ENCODE results near the gene TAOK1. TPM values are rescaled to one million over a fixed set of nuclear protein-coding genes. Genes with fewer than 3 reads are reported as not detected.
"Not testable (repeated sequence)": the region's sequence is repeated elsewhere in the genome, so short reads cannot be mapped to it uniquely, and the experiment has no call there.

Gene TAOK1
- 23.4 TPM for total RNA-seq

DNA sequence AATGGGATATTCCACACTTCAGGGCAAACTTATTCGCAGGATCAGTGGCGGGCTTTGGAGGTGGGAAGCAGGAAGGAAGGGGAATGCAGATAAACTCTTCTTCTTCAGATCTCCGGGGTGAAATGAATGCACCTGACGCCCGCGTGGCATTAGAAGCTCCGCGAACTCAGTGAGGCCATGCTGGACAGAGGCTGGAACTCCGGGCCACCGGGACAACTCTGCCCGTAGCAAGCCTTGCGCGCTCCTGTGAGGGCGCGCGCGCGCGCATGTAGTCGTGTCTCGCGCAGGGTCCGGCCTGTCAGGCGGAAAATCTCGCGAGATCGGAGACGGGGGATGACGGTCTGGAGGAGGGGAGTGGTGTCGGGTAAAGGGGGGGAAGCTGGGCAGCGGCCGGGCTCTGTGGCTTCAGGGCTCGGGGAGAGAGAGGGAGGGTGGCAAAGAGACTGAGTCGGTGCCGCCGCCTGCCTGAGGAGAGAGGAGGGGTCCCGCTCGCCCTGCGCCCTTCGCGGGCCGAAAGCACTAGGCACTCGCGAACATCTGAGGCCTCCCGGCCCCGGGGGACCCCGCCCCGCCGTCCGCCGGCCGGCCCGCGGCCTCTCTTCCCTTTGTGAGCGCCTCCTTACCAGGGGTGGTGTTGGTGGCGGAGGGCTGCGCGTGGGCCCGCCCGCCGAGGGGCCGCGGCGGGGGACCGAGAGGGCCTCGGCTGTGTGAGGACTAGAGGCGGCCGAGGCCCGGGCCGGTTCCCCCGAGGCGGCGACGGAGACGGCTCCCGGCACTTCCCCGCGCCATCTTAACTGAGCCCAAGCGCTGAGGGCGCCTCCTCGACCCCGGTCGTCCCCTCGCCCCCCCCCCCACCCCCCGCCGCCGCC lies at the start of gene TAOK1:
Gene TAOK1, plus strand, starts transcription at position 382 of the 869 bp plus-strand sequence. CDS start 61,186 bp downstream, outside the sequence.
- Histone ChIP-seq H3K27me3 (ENCODE audit: insufficient read depth, low read length) (no peaks in the 10 kb centered on the region), H3K4me3 (ENCODE audit: low read length) (peak within 1 kb of the TSS; percentile 88), H3K9me3 (ENCODE audit: low read depth, low read length) (no peaks in the 10 kb centered on the region), H3K4me1 (ENCODE audit: insufficient read depth, low read length) (peaks cover 19% of the 10 kb centered on the region)

DNA sequence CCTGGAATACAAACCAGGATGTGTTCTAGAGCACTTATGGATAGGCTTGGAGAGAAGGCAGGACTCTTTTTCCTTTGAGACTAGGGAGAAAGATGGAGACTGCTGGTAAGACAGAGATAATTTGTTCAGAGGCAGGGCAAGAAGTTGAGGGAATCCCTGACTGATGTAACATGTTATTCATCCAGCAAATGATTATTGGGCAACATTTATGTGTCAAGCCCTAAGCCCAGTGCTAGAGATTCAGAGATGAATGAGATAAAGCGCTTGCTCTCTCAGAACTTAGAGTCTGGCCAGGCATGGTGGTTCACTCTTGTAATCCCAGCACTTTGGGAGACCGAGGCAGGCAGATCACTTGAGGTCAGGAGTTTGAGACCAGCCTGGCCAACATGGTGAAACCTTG lies 48.4 kb upstream of the TAOK1 start:
- Histone ChIP-seq H3K4me1 (ENCODE audit: insufficient read depth, low read length) (peaks cover 12% of the 10 kb centered on the region), H3K4me3 (ENCODE audit: low read length) (no peak overlapping the region), H3K27me3 (ENCODE audit: insufficient read depth, low read length) (no peaks in the 10 kb centered on the region), H3K9me3 (ENCODE audit: low read depth, low read length) (no peaks in the 10 kb centered on the region)

DNA sequence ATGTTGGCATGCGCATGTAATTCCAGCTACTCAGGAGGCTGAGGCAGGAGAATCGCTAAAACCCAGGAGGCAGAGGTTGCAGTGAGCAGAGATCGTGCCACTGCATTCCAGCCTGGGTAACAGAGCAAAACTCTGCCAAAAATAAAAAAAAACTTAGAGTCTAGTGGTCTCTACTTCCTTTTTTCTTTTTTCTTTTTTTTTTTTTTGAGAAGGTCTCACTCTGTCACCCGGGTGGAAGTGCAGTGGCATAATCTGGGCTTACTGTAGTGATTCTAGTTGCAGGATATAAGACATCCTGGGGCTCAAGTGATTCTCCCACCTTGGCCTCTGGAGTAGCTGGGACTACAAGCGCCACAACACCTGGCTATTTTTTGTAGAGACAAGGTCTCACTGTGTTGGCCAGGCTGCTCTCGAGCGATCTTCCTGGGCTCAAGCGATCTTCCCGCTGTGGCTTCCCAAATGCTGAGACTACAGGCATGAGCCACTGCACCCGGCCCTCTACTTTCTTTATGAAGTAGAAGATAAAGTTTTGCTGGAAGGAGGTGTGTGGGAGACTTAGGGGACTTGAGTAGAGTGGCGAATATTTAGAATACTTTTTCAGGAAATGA lies 47.9 kb upstream of the TAOK1 start:
- no peaks in the 10 kb centered on the region for H3K27me3 ChIP-seq (ENCODE audit: insufficient read depth, low read length)
- H3K9me3 ChIP-seq (ENCODE audit: low read depth, low read length), result no peaks in the 10 kb centered on the region
- peaks cover 12% of the 10 kb centered on the region for H3K4me1 ChIP-seq (ENCODE audit: insufficient read depth, low read length)
- no peak overlapping the region for H3K4me3 ChIP-seq (ENCODE audit: low read length)

DNA sequence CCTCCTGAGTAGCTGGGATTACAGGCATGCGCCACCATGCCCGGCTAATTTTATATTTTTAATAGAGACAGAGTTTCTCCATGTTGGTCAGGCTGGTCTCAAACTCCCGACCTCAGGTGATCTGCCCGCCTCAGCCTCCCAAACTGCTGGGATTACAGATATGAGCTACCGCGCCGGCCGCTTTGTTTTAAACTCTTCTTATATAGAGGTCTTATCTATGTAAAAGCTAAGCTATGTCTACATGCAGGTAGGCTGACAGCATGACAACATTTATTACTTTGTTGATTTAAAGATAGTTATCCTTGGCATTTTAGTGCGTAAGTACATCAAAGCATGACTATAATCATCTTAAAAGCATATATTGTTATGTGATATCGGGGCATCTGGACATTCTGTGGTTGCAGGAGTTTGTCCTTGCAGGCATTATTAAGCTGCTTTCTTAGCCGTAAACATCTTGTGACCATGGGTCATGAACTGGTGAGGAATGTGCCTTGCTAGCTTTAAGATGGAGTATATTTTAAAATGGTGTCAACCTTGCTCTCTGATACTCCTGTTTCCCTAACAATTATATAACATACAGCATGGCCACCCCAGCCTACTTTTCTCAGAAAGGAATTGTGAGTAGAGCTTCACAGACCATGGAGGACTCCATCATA lies 45.8 kb upstream of the TAOK1 start:
- no peaks in the 10 kb centered on the region for H3K9me3 ChIP-seq (ENCODE audit: low read depth, low read length)
- H3K27me3 ChIP-seq (ENCODE audit: insufficient read depth, low read length), result no peaks in the 10 kb centered on the region
- peaks cover 12% of the 10 kb centered on the region for H3K4me1 ChIP-seq (ENCODE audit: insufficient read depth, low read length)
- H3K4me3 ChIP-seq (ENCODE audit: low read length), result no peak overlapping the region

DNA sequence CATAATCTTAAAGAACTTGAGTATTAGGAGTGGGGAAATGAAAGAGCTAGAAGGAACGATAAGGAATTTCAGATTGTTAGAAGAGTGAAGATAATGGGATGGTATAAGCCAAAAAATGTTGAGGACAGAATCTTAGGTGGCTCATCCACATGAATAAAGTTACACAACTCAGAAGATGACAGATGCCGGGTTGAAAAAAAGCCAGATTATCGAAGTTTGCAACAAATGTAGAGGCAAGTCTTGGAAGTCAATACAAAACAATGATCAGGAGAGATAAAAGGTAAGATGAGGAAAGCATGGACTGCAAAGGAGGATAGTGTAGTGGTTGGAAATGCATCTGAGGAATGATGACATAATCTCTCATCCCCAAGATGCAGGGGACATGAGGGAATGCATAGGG lies 45.1 kb upstream of the TAOK1 start:
- Histone ChIP-seq H3K4me1 (ENCODE audit: insufficient read depth, low read length) (peaks cover 12% of the 10 kb centered on the region), H3K27me3 (ENCODE audit: insufficient read depth, low read length) (no peaks in the 10 kb centered on the region), H3K4me3 (ENCODE audit: low read length) (no peak overlapping the region), H3K9me3 (ENCODE audit: low read depth, low read length) (no peaks in the 10 kb centered on the region)

DNA sequence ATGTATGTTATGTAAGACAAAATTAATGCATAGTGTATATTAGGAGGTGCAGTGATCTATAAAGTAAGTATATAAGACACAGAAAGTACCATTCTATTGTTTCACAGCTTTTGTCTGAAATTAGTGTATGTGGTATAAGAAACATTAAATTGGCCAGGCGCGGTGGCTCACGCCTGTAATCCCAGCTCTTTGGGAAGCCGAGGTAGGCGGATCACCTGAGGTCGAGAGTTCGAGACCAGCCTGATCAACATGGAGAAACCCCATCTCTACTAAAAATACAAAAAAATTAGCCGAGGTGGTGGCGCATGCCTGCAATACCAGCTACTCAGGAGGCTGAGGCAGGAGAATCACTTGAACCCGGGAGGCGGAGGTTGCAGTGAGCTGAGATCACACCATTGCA lies 44.7 kb upstream of the TAOK1 start:
- peaks cover 12% of the 10 kb centered on the region for H3K4me1 ChIP-seq (ENCODE audit: insufficient read depth, low read length)
- not testable (repeated sequence) for H3K4me3 ChIP-seq (ENCODE audit: low read length); H3K9me3 ChIP-seq (ENCODE audit: low read depth, low read length); H3K27me3 ChIP-seq (ENCODE audit: insufficient read depth, low read length)

DNA sequence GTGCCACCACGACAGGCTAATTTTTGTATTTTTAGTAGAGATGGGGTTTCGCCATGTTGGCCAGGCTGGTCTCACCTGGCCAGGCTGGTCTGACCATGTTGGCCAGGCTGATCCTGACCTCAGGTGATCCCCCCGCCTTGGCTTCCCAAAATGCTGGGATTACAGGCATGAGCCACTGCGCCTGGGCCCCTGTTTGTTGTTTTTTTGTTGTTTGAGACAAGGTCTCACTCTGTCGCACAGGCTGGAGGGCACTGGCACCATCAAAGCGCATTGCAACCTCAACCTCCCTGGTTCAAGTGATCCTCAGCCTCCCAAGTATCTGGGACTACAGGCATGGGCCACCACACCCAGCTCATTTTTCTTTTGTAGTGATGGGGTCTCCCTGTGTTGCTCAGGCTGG lies 43.7 kb upstream of the TAOK1 start:
- Histone ChIP-seq H3K4me3 (ENCODE audit: low read length) (no peak overlapping the region), H3K4me1 (ENCODE audit: insufficient read depth, low read length) (peaks cover 12% of the 10 kb centered on the region), H3K9me3 (ENCODE audit: low read depth, low read length) (no peaks in the 10 kb centered on the region), H3K27me3 (ENCODE audit: insufficient read depth, low read length) (no peaks in the 10 kb centered on the region)

DNA sequence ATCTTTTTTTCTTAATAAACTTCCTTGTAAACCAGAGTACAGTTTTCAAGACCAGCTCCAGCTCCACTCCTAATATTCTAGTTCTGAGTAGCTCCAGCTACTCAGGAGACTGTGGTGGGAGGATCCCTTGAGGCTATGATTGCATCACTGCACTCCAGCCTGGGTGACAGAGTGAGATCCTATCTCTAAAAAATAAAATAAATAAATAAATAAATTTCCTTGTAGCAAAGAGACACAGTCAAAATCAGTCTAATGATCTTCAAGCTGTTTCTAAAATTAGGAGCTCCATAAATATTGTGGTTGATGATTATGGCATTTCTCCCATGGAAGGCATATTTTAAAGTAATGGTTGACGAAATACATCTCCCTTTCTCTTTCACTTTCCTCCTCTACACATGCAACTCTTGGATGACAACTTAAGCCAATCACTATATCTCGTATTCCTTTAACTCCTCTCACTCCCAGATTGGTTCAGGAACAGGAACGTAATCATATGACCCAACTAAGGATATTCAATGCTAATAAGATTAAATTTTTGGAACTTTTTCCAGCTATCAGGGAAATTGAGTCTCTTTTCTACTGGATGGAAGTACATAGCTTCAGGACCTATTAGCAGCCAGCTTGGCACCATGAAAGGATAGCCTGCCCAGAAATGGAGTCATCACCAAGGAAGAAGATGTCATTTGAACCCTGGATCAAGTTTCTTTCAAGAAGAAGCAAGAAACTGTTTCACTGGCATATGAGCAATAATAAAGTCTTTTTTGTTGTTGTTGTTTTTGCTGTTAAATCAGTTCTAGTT lies 42.1 kb upstream of the TAOK1 start:
- H3K27me3 ChIP-seq (ENCODE audit: insufficient read depth, low read length), result no peaks in the 10 kb centered on the region
- no peaks in the 10 kb centered on the region for H3K4me1 ChIP-seq (ENCODE audit: insufficient read depth, low read length)
- H3K4me3 ChIP-seq (ENCODE audit: low read length), result no peak overlapping the region
- H3K9me3 ChIP-seq (ENCODE audit: low read depth, low read length), result no peaks in the 10 kb centered on the region

DNA sequence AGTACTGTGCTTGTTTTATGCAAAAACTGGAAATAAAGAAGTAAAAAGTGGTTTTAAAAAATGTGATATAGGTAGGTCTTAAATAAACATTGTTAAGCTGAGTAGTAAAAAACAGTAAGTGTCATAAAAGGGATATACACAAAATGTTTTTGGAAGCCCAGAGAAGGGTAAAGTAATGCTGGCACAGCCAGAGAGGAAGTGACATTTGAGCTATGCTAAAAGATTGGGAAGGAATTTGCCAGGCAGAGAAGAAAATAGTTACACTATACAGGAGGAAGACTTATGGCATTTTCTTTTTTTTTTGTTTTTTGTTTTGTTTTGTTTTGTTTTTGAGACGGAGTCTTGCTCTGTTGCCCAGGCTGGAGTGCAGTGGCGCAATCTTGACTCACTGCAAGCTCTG lies 40.8 kb upstream of the TAOK1 start:
- H3K9me3 ChIP-seq (ENCODE audit: low read depth, low read length), result no peaks in the 10 kb centered on the region
- no peak overlapping the region for H3K4me3 ChIP-seq (ENCODE audit: low read length)
- H3K4me1 ChIP-seq (ENCODE audit: insufficient read depth, low read length), result no peaks in the 10 kb centered on the region
- no peaks in the 10 kb centered on the region for H3K27me3 ChIP-seq (ENCODE audit: insufficient read depth, low read length)

DNA sequence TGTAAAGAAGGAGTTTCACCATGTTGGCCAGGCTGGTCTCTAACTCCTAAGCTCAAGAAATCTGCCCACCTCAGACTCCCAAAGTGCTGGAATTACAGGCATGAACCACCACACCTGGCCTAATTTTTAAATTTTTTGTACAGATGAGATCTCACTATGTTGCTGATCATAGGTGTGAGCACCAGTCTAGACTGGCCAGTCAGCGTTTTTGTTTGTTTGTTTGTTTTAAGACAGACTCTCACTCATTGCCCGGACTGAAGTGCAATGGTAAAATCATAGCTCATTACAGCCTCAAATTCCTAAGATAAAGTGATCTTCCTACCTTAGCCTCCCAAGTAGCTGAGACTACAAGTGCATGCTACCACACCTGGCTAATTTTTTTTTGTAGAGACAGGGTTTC lies 38.0 kb upstream of the TAOK1 start:
- no peaks in the 10 kb centered on the region for H3K27me3 ChIP-seq (ENCODE audit: insufficient read depth, low read length)
- H3K4me3 ChIP-seq (ENCODE audit: low read length), result no peak overlapping the region
- no peaks in the 10 kb centered on the region for H3K9me3 ChIP-seq (ENCODE audit: low read depth, low read length)
- no peaks in the 10 kb centered on the region for H3K4me1 ChIP-seq (ENCODE audit: insufficient read depth, low read length)

DNA sequence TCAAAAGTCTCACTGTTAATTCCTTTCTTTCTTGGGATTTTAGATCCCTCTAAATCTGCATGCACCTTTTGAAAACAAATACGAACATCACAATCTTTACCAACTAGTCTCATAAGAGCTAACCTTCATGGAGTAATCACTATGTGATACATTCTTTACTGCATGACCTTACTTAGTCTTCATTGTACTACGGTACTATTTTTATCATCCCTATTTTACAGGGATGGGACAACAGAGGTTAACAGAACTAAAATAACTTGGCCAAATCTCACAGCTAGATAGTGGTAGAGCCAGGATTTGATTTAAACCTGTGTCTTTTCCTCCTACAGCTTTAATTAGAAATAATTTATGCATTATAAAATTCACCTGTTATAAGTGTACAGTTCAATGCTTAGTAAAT lies 32.9 kb upstream of the TAOK1 start:
- Histone ChIP-seq H3K4me3 (ENCODE audit: low read length) (no peak overlapping the region), H3K27me3 (ENCODE audit: insufficient read depth, low read length) (no peaks in the 10 kb centered on the region), H3K4me1 (ENCODE audit: insufficient read depth, low read length) (no peaks in the 10 kb centered on the region), H3K9me3 (ENCODE audit: low read depth, low read length) (no peaks in the 10 kb centered on the region)

DNA sequence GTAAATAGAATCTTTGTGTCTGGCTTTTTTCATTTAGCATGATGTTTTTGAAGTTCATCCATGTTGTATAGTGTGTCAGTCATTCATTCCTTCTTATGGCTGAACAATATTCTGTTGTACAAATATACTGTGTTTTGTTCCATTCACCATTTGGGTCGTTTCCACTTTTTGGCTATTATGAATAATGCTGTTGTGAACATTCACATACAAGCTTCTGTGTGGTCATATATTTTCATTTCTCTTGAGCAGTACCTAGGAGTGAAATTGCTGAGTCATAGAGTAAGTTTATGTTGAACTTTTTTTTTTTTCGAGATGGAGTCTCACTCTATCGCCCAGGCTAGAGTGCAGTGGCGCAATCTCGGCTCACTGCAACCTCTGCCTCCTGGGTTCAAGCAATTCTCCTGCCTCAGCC lies 32.3 kb upstream of the TAOK1 start:
- Histone ChIP-seq H3K27me3 (ENCODE audit: insufficient read depth, low read length) (no peaks in the 10 kb centered on the region), H3K4me1 (ENCODE audit: insufficient read depth, low read length) (no peaks in the 10 kb centered on the region), H3K4me3 (ENCODE audit: low read length) (no peak overlapping the region), H3K9me3 (ENCODE audit: low read depth, low read length) (no peaks in the 10 kb centered on the region)

DNA sequence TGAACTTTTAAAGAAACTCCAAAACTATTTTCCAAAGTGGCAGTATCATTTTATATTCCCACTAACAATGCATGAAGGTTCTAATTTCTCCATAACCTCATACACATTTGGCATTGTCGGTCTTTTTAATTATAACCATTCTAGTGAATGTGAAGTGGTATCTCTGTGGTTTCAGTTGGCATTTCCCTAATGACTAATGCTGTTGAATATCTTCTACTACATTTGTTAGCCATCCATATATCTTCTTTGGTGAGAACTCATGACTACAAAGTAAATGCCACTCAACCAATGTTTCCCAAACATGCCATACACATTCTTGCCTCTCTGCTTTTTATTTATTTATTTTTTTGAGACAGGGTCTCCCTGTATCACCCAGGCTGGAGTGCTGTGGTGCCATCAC lies 31.7 kb upstream of the TAOK1 start:
- Histone ChIP-seq H3K4me1 (ENCODE audit: insufficient read depth, low read length) (no peaks in the 10 kb centered on the region), H3K4me3 (ENCODE audit: low read length) (no peak overlapping the region), H3K9me3 (ENCODE audit: low read depth, low read length) (no peaks in the 10 kb centered on the region), H3K27me3 (ENCODE audit: insufficient read depth, low read length) (no peaks in the 10 kb centered on the region)

DNA sequence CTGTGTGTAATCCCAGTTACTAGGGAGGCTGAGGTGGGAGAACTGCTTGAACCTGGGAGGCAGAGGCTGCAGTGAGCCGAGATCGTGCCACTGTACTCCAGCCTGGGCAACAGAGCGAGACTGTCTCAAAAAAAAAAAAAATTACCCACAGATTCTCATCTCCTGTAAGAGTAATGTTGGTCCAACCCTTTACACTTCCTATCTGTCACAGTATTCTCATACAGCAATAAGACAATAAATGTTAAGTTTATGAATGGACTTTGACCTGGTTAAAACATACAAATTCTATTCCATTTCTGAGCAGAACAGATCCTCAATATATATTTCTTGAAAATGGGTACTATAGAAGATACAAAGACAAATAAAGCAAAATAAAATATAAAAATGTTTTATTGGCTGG lies 30.4 kb upstream of the TAOK1 start:
- no peak overlapping the region for H3K4me3 ChIP-seq (ENCODE audit: low read length)
- H3K9me3 ChIP-seq (ENCODE audit: low read depth, low read length), result no peaks in the 10 kb centered on the region
- H3K27me3 ChIP-seq (ENCODE audit: insufficient read depth, low read length), result no peaks in the 10 kb centered on the region
- no peaks in the 10 kb centered on the region for H3K4me1 ChIP-seq (ENCODE audit: insufficient read depth, low read length)

DNA sequence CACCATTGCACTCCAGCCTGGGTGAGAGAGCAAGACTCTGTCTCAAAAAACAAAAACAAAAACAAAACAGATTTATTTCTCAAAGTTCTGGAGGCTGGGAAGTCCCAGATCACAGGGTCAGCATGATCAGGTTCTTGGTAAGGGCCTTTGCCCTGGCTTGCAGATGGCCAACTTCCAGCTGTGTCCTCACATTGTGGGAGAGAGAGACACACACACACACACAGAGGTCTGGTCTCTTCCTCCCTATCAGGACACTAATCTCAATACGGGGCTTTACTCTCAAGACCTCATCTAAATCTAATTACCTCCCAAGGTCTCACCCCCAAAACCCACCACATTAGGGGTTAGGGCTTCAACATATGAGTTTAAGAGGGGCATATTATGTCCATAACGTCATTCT lies 26.4 kb upstream of the TAOK1 start:
- no peaks in the 10 kb centered on the region for H3K9me3 ChIP-seq (ENCODE audit: low read depth, low read length)
- H3K4me3 ChIP-seq (ENCODE audit: low read length), result no peak overlapping the region
- no peaks in the 10 kb centered on the region for H3K4me1 ChIP-seq (ENCODE audit: insufficient read depth, low read length)
- no peaks in the 10 kb centered on the region for H3K27me3 ChIP-seq (ENCODE audit: insufficient read depth, low read length)

Measured in mononuclear cell (primary cell).